Ovary (tissue), 3 donors: Measurements from ENCODE around the gene CRIP1.

Experiments used
- CTCF ChIP-seq, 3 donors: fragments of 450-650 bp in 2 of 3; fragments of 200-600 bp in 1 of 3; IDR thresholded peaks; one replicate each; pipeline versions ENCODE4 v1.5.1 to v1.8.0; 2016 to 2022; ENCODE audit warnings: antibody characterized with exemption in 3 of 3, mild to moderate bottlenecking in 1 of 3
- POLR2A ChIP-seq: fragments of 450-650 bp; IDR thresholded peaks from one replicate; pipeline ENCODE4 v1.6.1; 2017; ENCODE audit warnings: antibody characterized with exemption, mild to moderate bottlenecking, moderate library complexity
- donor health status: DM: no; HTN: no; CAD: no.

- no peak for TF ChIP-seq POLR2A
- TF ChIP-seq CTCF (IDR thresholded peaks at IDR 0.05), result no peak
Measured at GRCh38 chr14:105472486-105472991, 14.1 kb upstream of the CRIP1 start.
